ENCODE measurements around the gene ORAI2. TPM values are rescaled to one million over a fixed set of nuclear protein-coding genes. Genes with fewer than 3 reads are reported as not detected.

Gene ORAI2
- total and polyA plus RNA-seq, 8 donors = 8.8 to 38.2 (median 13.2) TPM

DNA sequence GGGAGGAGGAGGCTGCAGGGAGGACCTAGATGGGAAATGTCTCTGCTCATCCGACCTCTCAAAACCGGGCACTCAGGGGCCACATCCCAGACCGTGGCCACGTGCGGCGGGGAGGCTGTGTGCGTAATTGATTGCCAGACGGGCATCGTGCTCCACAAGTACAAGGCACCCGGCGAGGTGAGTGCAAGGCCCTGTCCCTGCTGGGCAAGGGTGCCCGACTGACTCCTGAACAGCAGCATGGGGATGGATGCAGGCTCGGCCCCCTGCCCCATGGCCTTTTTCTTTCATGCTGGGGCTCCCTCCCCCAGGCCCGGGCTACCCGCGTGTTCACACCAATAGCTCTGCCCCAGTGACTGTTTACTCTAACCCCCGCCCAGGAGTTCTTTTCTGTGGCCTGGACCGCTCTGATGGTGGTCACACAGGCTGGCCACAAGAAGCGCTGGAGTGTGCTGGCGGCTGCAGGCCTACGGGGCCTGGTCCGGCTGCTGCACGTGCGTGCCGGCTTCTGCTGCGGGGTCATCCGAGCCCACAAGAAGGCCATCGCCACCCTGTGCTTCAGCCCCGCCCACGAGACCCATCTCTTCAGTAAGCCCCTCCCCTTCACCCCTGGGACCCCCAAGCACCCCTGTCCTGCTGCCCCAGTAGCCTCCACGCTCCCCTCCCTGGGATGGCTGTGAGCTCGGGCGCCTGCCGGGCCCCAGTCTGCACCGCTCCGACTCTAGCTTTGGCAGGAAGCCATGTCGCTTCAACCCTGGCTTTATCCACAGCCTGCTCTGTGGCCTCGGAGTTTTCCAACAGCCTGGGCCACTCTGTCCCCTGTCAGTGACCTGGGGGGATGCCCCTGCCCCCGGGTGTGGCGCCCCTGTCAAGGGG lies 35.3 kb downstream of the ORAI2 start:
- no peaks in the 10 kb centered on the region for H3K9me3 ChIP-seq
- DNase-seq = peak in 1 of 4 donors; percentile 77
- peaks cover 11 to 23% of the 10 kb centered on the region in 2 donors for H3K4me1 ChIP-seq
- H3K4me3 ChIP-seq = no peak overlapping the region
- ATAC-seq = no peak
- H3K27me3 ChIP-seq = no peaks in the 10 kb centered on the region
- peaks cover 0 to 61% of the 10 kb centered on the region in 2 donors for H3K36me3 ChIP-seq
- intact Hi-C loops (cut with DNase I) = no loop called here
- H3K27ac ChIP-seq = no peak overlapping the region
- TF ChIP-seq, protein P1, sequence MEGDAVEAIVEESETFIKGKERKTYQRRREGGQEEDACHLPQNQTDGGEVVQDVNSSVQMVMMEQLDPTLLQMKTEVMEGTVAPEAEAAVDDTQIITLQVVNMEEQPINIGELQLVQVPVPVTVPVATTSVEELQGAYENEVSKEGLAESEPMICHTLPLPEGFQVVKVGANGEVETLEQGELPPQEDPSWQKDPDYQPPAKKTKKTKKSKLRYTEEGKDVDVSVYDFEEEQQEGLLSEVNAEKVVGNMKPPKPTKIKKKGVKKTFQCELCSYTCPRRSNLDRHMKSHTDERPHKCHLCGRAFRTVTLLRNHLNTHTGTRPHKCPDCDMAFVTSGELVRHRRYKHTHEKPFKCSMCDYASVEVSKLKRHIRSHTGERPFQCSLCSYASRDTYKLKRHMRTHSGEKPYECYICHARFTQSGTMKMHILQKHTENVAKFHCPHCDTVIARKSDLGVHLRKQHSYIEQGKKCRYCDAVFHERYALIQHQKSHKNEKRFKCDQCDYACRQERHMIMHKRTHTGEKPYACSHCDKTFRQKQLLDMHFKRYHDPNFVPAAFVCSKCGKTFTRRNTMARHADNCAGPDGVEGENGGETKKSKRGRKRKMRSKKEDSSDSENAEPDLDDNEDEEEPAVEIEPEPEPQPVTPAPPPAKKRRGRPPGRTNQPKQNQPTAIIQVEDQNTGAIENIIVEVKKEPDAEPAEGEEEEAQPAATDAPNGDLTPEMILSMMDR (IDR thresholded peaks at IDR 0.05) = no peak

DNA sequence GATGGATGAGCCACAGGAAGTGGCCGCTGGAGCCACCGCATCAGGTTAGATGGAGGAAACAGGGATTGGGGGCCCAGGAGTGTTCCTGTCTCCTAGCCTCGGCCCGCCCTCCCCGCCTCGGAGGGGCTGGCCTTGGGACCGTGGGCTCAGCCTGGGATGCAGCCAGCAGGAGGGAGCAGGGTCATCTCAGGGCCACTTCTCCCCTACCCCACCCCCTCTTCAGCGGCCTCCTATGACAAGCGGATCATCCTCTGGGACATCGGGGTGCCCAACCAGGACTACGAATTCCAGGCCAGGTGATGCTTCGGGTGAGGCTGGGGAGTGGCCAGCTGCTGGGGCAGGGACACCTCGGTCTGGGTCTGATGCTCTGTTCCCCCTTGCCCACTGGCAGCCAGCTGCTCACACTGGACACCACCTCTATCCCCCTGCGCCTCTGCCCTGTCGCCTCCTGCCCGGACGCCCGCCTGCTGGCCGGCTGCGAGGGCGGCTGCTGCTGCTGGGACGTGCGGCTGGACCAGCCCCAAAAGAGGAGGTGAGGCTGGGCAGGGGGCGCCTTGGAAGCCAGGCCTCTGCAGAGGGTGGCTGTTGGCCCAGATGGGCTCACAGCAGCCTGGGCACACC lies 36.1 kb downstream of the ORAI2 start:
- TF ChIP-seq, protein P1 (IDR thresholded peaks at IDR 0.05) = no peak
- Histone ChIP-seq H3K4me3 (no peak overlapping the region), H3K27ac (no peak overlapping the region), H3K4me1 (peaks cover 6 to 18% of the 10 kb centered on the region in 2 donors), H3K27me3 (no peaks in the 10 kb centered on the region), H3K9me3 (no peaks in the 10 kb centered on the region), H3K36me3 (peaks cover 0 to 66% of the 10 kb centered on the region in 2 donors)
- DNase-seq (peak in 1 of 4 donors; percentile 62), ATAC-seq (no peak)
- intact Hi-C loops (cut with DNase I) = no loop called here

DNA sequence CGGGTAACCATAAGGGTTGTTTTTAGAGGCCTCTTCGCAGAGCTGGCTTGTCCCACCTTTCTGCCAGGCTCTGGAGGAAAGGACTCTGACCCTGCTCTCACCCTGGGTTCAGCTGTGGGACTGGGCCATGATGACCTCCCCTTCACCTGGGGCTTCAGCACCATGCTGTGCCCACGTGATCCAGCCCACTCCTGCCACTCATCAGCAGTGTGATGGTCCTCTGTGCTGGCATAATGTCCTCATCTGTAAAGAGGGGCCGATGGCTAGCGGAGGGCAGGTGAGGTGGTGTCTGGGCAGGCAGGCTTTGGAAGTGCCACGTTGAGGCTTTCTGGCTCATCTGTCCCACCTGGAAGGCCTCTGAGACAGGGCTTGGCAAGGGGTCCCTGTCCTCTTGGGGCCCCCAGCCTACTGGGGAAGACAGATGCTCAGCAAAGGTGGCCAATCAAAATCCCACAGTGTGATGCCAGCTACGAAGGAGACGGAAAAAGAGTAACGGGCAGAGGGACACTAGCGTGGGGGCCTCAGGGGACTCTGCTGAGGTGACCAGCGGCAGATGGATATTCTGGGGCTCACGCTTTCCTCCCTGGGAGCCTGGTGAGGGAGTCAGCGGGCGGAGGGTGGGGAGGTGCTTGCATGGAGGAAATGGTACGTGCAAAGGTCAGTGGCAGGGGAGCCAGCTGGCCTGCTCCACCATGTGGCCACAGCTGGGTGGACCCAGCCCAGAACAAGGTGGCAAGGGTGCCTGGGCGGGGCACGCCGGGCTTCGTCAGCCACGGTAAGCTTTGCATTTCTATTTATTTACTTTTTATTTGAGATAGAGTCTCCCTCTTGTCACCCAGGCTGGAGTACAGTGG lies 36.8 kb downstream of the ORAI2 start:
- intact Hi-C loops (cut with DNase I) = no loop called here
- Histone ChIP-seq H3K36me3 (peaks cover 0 to 66% of the 10 kb centered on the region in 2 donors), H3K4me3 (no peak overlapping the region), H3K9me3 (no peaks in the 10 kb centered on the region), H3K27ac (no peak overlapping the region), H3K27me3 (no peaks in the 10 kb centered on the region), H3K4me1 (peaks cover 6 to 16% of the 10 kb centered on the region in 2 donors)
- TF ChIP-seq, protein P1 (IDR thresholded peaks at IDR 0.05) = no peak
- ATAC-seq = no peak
- peak in 1 of 4 donors; percentile 60 for DNase-seq

DNA sequence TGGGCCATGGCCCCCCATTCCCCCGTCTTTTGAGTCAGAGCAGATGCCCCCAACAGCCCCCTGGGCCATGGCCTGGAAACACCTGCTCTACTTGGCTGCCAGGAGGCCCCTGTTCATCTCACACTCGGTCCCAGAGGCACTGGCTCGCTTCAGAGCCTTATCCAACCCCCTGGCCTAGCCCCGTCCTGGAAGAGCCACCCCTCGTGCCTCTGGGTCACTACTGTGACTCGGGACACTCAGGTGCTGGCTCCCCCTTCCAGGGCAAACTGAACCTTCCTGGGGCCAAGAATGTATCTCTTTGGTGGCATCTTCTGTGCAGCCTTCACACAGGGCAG lies 38.4 kb downstream of the ORAI2 start:
- DNase-seq (peak in 1 of 4 donors; percentile 50), ATAC-seq (no peak)
- no peaks in the 10 kb centered on the region for H3K27me3 ChIP-seq
- H3K36me3 ChIP-seq = peaks cover 0 to 70% of the 10 kb centered on the region in 2 donors
- H3K27ac ChIP-seq = no peak overlapping the region
- H3K4me3 ChIP-seq = no peak overlapping the region
- TF ChIP-seq, protein P1 (IDR thresholded peaks at IDR 0.05) = no peak
- H3K4me1 ChIP-seq = peaks cover 0 to under 1% of the 10 kb centered on the region in 2 donors
- intact Hi-C loops (cut with DNase I) = no loop called here
- H3K9me3 ChIP-seq = no peaks in the 10 kb centered on the region
